ENCODE data around the gene ASTN2. TPM values are rescaled to one million over a fixed set of nuclear protein-coding genes. Genes with fewer than 3 reads are reported as not detected.

ASTN2 gene
- total RNA-seq, 1 donor, result 3.1 TPM

DNA sequence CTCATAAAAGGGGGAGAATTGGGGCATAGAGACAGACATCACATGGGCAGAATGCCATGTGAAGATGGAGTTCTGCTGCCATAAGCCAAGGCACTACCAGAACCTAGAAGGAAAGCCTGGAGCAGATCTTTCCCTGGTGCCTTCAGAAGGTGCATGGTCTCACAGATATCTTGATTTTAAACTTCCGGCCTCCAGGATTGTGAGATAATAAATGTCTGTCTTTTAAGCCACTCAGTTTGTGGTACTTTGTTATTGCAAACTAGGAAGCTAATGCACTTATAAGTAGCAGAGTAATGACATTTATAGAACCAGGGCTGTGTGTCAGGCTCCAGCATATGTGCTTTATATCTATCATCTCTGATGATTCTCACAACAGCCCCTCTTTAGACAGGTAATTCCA lies 130.4 kb downstream of the ASTN2 start:
- Histone ChIP-seq H3K27me3 (ENCODE audit: insufficient read depth, low read length) (no peaks in the 10 kb centered on the region), H3K4me3 (ENCODE audit: low read length) (no peak overlapping the region), H3K4me1 (ENCODE audit: insufficient read depth, low read length) (no peaks in the 10 kb centered on the region), H3K9me3 (ENCODE audit: low read depth, low read length) (no peaks in the 10 kb centered on the region)

DNA sequence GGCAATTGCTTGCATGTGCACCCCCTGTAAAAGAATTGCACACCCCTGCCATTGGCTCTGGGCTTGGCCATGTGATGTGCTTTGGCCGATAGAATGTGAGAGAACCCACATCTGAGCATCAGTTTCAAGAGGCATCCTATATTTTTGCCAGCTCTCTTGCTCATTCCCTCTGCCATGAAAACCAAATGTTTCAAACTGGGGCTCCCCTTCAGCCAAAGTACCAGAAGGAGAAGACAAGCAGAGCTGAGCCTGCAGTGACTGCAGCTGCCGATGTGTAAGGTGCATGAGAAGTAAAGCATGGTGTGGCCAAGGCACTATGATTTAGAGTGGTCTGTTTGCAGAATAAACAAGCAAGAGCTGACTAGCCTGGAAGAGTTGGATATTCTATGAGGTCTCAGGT lies 132.3 kb downstream of the ASTN2 start:
- Histone ChIP-seq H3K9me3 (ENCODE audit: low read depth, low read length) (no peaks in the 10 kb centered on the region), H3K27me3 (ENCODE audit: insufficient read depth, low read length) (no peaks in the 10 kb centered on the region), H3K4me3 (ENCODE audit: low read length) (no peak overlapping the region), H3K4me1 (ENCODE audit: insufficient read depth, low read length) (no peaks in the 10 kb centered on the region)

- H3K4me3 ChIP-seq (ENCODE audit: low read length), result no peak overlapping the region
Measured at GRCh38 chr9:117278471-117279035, 136.3 kb downstream of the ASTN2 start.

DNA sequence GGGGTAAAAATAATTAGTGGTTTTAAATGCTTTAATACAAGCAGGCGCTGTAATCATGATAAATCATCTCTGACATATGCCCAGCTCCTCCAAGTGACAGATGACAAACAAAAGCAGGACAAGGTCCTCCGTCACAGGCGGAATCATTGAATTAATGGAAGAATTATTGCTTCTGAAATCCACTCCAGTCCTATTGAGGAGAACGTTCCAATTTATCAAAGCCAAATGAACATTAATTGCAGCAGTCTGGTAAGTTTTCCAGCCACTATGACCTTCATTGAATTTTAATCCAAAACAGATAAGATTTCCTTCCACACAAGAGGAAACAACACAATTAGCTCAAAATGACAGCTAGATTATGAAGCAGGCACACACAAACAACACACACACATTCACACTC lies 136.8 kb downstream of the ASTN2 start:
- Histone ChIP-seq H3K9me3 (ENCODE audit: low read depth, low read length) (no peaks in the 10 kb centered on the region), H3K4me3 (ENCODE audit: low read length) (no peak overlapping the region), H3K27me3 (ENCODE audit: insufficient read depth, low read length) (no peaks in the 10 kb centered on the region), H3K4me1 (ENCODE audit: insufficient read depth, low read length) (no peaks in the 10 kb centered on the region)

More at GRCh38 chr9:117278471-117279035, 136.3 kb downstream of the ASTN2 start:
- H3K27me3 ChIP-seq (ENCODE audit: insufficient read depth, low read length), result no peaks in the 10 kb centered on the region
- H3K9me3 ChIP-seq (ENCODE audit: low read depth, low read length), result no peaks in the 10 kb centered on the region
- H3K4me1 ChIP-seq (ENCODE audit: insufficient read depth, low read length), result no peaks in the 10 kb centered on the region

- Histone ChIP-seq H3K27me3 (ENCODE audit: insufficient read depth, low read length) (no peaks in the 10 kb centered on the region), H3K4me3 (ENCODE audit: low read length) (no peak overlapping the region), H3K9me3 (ENCODE audit: low read depth, low read length) (no peaks in the 10 kb centered on the region), H3K4me1 (ENCODE audit: insufficient read depth, low read length) (no peaks in the 10 kb centered on the region)
Measured at GRCh38 chr9:117276444-117276843, 138.4 kb downstream of the ASTN2 start.

DNA sequence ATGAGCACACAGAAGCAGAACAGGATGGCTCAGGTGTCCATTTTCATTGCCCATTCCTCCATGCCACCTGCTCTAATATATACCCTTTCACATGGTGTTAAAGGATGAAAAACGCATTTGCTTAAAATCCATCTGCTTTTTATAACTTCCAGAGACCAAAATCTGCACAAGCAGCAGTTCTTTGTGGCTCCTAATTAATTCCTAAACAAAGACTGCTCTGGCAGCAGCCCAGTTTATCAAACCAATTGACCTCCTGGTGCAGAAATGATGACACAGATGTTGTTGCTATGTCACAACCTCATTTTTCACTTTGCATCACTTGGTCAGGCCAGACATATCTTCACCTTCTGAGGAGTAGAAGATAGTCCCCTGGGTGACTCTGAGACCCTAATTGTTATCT lies 141.2 kb downstream of the ASTN2 start:
- Histone ChIP-seq H3K4me1 (ENCODE audit: insufficient read depth, low read length) (no peaks in the 10 kb centered on the region), H3K27me3 (ENCODE audit: insufficient read depth, low read length) (no peaks in the 10 kb centered on the region), H3K9me3 (ENCODE audit: low read depth, low read length) (no peaks in the 10 kb centered on the region), H3K4me3 (ENCODE audit: low read length) (no peak overlapping the region)

DNA sequence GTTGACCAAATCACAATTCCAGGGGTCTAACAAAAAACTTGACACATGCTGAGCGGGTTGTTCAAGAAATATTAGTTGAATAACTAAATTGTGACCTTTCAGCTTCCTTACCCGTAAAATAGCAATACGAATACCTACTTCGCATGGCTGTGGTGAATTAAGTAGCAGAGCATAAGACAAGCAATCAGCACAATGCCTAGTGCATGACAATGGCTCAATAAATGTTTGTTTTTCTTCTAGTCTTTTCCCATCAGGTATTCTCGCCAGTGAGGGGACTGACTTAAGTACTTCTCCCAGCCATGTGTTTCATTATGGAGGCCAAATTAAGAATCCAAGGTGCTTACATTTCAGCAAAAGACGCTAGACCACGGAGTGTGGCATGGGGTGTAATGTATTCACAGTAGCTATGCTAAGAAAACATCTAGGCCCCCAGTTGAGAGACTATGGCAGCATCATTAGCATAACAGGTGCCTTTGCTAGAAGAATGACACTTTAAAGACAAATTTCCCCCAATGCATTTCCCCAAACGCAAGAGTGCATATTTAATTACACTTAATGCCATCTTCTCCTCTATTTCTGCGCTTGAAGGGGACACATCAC lies 145.9 kb downstream of the ASTN2 start:
- H3K9me3 ChIP-seq (ENCODE audit: low read depth, low read length), result no peaks in the 10 kb centered on the region
- H3K4me1 ChIP-seq (ENCODE audit: insufficient read depth, low read length), result no peaks in the 10 kb centered on the region
- no peaks in the 10 kb centered on the region for H3K27me3 ChIP-seq (ENCODE audit: insufficient read depth, low read length)
- H3K4me3 ChIP-seq (ENCODE audit: low read length), result no peak overlapping the region

DNA sequence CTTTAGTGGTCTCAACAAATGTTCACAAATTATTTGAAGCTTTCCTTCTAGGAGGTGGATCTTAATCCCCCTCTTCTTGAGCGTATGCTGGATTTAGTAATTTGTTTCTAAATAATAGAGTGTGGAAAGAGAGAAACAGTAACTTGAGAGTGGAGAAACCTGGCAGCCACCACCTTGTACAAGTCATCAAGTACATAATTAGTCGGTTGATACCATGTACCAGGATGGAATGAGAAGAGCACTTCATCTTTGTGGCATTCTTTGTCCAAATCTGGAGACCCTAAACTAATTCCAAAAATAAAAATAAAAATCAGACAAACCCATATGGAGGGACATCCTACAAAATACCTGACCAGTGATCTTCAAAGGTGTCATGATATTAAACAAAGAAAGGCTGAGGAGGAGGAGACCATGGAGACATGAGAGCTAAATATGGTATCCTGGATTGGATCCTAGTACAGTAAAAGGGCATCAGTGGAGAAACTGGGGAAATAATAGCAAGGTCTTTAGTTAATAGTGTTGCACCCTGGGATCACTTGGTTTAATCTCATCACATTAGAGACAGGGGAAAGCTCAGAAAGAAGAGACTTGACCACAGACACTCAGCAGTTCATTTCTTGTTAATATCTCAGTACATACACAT lies 147.9 kb downstream of the ASTN2 start:
- H3K4me1 ChIP-seq (ENCODE audit: insufficient read depth, low read length), result no peaks in the 10 kb centered on the region
- no peaks in the 10 kb centered on the region for H3K27me3 ChIP-seq (ENCODE audit: insufficient read depth, low read length)
- H3K9me3 ChIP-seq (ENCODE audit: low read depth, low read length), result no peaks in the 10 kb centered on the region
- H3K4me3 ChIP-seq (ENCODE audit: low read length), result no peak overlapping the region

GRCh38 chr9:117265253-117265652 lies 149.6 kb downstream of the ASTN2 start:
- Histone ChIP-seq H3K27me3 (ENCODE audit: insufficient read depth, low read length) (no peaks in the 10 kb centered on the region), H3K4me1 (ENCODE audit: insufficient read depth, low read length) (no peaks in the 10 kb centered on the region), H3K4me3 (ENCODE audit: low read length) (no peak overlapping the region), H3K9me3 (ENCODE audit: low read depth, low read length) (no peaks in the 10 kb centered on the region)

DNA sequence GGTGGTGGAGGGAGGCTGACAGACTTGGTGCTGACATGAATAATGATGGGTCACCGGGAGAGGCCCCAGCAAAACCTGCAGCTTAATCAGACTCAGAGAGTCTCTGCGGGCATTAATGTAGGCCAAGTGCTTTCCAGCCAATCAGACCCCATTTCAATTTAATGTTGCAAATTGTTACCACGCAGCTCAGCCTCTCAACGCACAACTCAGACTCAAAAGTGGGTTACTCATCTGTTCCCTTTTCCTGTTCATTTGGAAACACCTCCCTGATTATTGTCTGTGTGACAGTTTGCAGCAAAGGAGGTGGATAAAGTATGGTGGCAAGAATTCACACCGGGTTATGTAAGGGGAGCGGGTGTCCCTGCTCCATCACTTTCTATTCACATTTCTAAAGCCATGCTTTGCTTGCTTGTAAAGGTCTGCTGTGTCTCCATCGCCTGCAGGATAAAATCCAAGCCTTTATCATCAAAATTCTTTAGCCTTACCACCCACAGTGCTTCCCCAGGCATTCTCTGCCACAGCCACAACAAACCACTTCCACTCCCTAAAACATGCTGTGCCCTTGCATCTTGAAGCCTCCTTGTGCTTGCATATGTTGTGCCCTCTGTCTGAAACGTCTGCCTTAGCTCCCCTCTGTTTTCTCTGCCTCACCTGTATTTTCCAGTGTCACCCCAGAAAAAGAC lies 156.5 kb downstream of the ASTN2 start:
- Histone ChIP-seq H3K9me3 (ENCODE audit: low read depth, low read length) (no peaks in the 10 kb centered on the region), H3K4me3 (ENCODE audit: low read length) (no peak overlapping the region), H3K4me1 (ENCODE audit: insufficient read depth, low read length) (no peaks in the 10 kb centered on the region), H3K27me3 (ENCODE audit: insufficient read depth, low read length) (no peaks in the 10 kb centered on the region)

DNA sequence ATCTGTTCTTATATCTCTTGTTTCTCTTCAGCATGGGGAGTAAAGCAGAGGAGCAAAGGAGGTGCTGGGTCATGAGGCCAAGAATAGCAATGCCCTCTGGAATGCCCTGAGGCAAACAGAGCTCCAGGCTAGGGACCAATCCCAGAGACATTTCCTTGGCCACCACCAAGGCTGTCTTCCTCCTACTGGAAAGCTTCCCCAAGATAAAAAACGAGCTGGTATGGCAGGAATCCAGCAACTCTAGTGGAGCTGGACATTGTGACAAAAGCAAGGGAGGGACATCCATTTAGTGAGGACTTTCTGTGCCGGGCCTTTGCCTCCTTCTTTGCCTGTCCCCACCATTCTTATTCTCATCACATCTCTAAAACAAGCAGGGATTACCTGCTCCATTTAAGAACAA lies 161.6 kb downstream of the ASTN2 start:
- Histone ChIP-seq H3K27me3 (ENCODE audit: insufficient read depth, low read length) (no peaks in the 10 kb centered on the region), H3K4me1 (ENCODE audit: insufficient read depth, low read length) (no peaks in the 10 kb centered on the region), H3K4me3 (ENCODE audit: low read length) (no peak overlapping the region), H3K9me3 (ENCODE audit: low read depth, low read length) (no peaks in the 10 kb centered on the region)

DNA sequence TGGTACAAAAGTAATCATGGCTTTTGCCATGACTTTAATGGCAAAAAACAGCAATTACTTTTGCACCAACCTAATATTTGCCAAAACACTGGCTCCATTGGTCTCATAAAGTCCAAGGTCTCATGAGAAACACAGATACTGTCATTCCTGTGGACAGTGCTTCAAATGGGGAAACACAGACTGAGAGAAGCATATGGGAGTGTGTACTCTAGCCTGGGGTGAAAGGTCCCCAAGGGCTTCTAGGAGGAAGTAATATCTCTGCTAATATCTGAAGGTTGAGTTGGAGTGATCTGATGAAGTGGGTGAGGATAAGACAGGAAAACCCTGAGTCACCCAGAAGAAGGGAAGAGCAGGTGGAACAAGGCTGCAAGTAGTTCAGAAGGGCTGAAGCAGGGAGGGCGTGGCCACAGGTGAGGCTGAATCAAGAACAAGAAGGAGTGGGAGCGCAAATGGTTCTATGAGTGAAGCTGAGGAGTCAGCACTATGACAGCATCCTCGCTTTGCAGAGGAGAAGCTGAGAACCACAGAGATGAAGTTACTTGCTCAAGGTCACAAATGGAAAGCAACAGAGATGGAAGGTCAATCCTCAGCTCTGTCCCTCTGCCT lies 164.1 kb downstream of the ASTN2 start:
- Histone ChIP-seq H3K4me1 (ENCODE audit: insufficient read depth, low read length) (no peaks in the 10 kb centered on the region), H3K27me3 (ENCODE audit: insufficient read depth, low read length) (no peaks in the 10 kb centered on the region), H3K4me3 (ENCODE audit: low read length) (no peak overlapping the region), H3K9me3 (ENCODE audit: low read depth, low read length) (no peaks in the 10 kb centered on the region)

DNA sequence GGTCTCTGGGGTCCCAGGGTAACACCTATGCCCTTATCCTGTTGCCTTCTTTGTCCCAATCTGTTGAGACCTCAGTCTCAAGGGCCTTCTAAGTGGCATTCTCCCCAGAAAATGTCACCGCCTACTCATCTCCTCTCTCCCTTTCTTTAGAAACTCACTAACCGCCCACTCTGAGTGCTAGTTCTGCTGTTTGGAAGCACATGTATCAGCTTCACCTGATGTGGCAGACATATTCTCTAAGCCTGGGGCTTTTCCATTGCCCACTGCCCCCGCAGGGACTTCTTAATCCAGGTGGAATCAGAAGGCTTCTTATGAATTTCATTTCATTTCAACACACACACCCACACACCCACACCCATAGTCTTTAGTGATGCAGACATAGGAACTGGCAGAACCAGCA lies 165.1 kb downstream of the ASTN2 start:
- Histone ChIP-seq H3K9me3 (ENCODE audit: low read depth, low read length) (no peaks in the 10 kb centered on the region), H3K27me3 (ENCODE audit: insufficient read depth, low read length) (no peaks in the 10 kb centered on the region), H3K4me3 (ENCODE audit: low read length) (no peak overlapping the region), H3K4me1 (ENCODE audit: insufficient read depth, low read length) (no peaks in the 10 kb centered on the region)

DNA sequence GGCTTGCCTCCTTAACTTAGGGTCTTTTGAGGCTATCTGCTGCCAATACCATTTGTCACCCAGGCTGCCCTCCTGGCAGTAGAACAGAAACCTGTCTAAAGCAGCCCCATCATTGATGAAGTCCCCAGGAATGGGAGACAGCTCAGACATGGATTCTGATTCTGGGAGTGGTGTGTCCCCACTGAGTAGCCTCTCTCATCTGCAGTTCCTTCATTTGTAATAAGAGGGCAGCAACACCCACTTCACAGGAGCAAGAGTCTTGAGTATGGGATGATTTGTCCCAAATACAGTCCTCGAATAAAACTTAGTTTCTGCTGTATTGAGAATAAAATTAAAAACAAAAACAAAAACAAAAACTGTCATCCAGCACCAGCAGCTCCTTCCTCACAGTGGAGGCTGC lies 167.6 kb downstream of the ASTN2 start:
- H3K4me3 ChIP-seq (ENCODE audit: low read length), result no peak overlapping the region
- H3K4me1 ChIP-seq (ENCODE audit: insufficient read depth, low read length), result no peaks in the 10 kb centered on the region
- no peaks in the 10 kb centered on the region for H3K9me3 ChIP-seq (ENCODE audit: low read depth, low read length)
- no peaks in the 10 kb centered on the region for H3K27me3 ChIP-seq (ENCODE audit: insufficient read depth, low read length)

GRCh38 chr9:117245175-117245829 lies 169.6 kb downstream of the ASTN2 start:
- H3K9me3 ChIP-seq (ENCODE audit: low read depth, low read length), result no peaks in the 10 kb centered on the region
- H3K4me1 ChIP-seq (ENCODE audit: insufficient read depth, low read length), result no peaks in the 10 kb centered on the region
- H3K4me3 ChIP-seq (ENCODE audit: low read length), result no peak overlapping the region
- H3K27me3 ChIP-seq (ENCODE audit: insufficient read depth, low read length), result no peaks in the 10 kb centered on the region

All from mononuclear cell (primary cell).